NCI-H2196 (cell line): ENCODE results near the gene RIN3.
A peak's percentile ranks its signal among the peaks of the same experiment; 100 is the strongest.

Experiments used
- DNase-seq: peaks from one replicate; lab custom pipeline; 2025; ENCODE audit not compliant: unreplicated experiment; lab: John Stamatoyannopoulos, UW

RIN3 gene

GRCh38 chr14:92484132-92484823, 29.3 kb upstream of the RIN3 start:
- DNase-seq, result no peak

GRCh38 chr14:92486881-92487280, 26.7 kb upstream of the RIN3 start:
- DNase-seq, result no peak

- no peak for DNase-seq
Observed at GRCh38 chr14:92487513-92488133, 26.0 kb upstream of the RIN3 start.

GRCh38 chr14:92489394-92490238, 24.0 kb upstream of the RIN3 start:
- no peak for DNase-seq

- DNase-seq, result no peak
Observed at GRCh38 chr14:92490239-92490959, 23.2 kb upstream of the RIN3 start.

- no peak for DNase-seq
Observed at GRCh38 chr14:92491782-92492181, 21.8 kb upstream of the RIN3 start.

- DNase-seq, result no peak
Observed at GRCh38 chr14:92492258-92492657, 21.3 kb upstream of the RIN3 start.

GRCh38 chr14:92493024-92493423, 20.6 kb upstream of the RIN3 start:
- DNase-seq, result no peak

GRCh38 chr14:92493492-92493891, 20.1 kb upstream of the RIN3 start:
- DNase-seq, result no peak

- no peak for DNase-seq
Observed at GRCh38 chr14:92494512-92494911, 19.1 kb upstream of the RIN3 start.

GRCh38 chr14:92495027-92495426, 18.6 kb upstream of the RIN3 start:
- no peak for DNase-seq

- DNase-seq, result no peak
Observed at GRCh38 chr14:92496191-92496857, 17.3 kb upstream of the RIN3 start.

GRCh38 chr14:92497391-92497790, 16.2 kb upstream of the RIN3 start:
- DNase-seq, result no peak

- DNase-seq, result no peak
Observed at GRCh38 chr14:92499234-92499633, 14.3 kb upstream of the RIN3 start.

GRCh38 chr14:92500491-92500941, 13.1 kb upstream of the RIN3 start:
- DNase-seq, result peak; percentile 5

- DNase-seq, result no peak
Observed at GRCh38 chr14:92501891-92502351, 11.7 kb upstream of the RIN3 start.

- peak; percentile 0 for DNase-seq
Observed at GRCh38 chr14:92502541-92503286, 10.9 kb upstream of the RIN3 start.

GRCh38 chr14:92503756-92504491, 9.7 kb upstream of the RIN3 start:
- peak; percentile 1 for DNase-seq

- no peak for DNase-seq
Observed at GRCh38 chr14:92505826-92506225, 7.8 kb upstream of the RIN3 start.
